ENCODE data around the gene DNAJC4. TPM values are rescaled to one million over a fixed set of nuclear protein-coding genes. Genes with fewer than 3 reads are reported as not detected.

DNAJC4 gene
- total RNA-seq, 1 experiment from 2014 or later = 24.2 TPM

GRCh38 chr11:64278576-64279190 lies 48.3 kb downstream of the DNAJC4 start:
- H3K27me3 Mint-ChIP-seq (ENCODE audit: low read depth) = no peaks in the 10 kb centered on the region; the same call in none of the 2 replicates
- Histone ChIP-seq H2BK5ac (ENCODE audit: insufficient read length, low read length) (no peak overlapping the region), H3K4ac (ENCODE audit: low read depth, low read length) (no peak overlapping the region), H2BK120ac (ENCODE audit: low read depth, low read length, poor library complexity, severe bottlenecking) (no peak overlapping the region), H3K27me3 (ENCODE audit: insufficient read depth, low read length) (no peaks in the 10 kb centered on the region), H3K56ac (ENCODE audit: insufficient read length, low read depth, low read length) (no peak overlapping the region), H3K23me2 (ENCODE audit: insufficient read length, low read depth, low read length, poor library complexity, severe bottlenecking) (no peaks in the 10 kb centered on the region), H2BK20ac (ENCODE audit: low read depth, low read length, poor library complexity, severe bottlenecking) (no peak overlapping the region), H2AFZ (ENCODE audit: low read length) (no peak overlapping the region), H3K14ac (ENCODE audit: insufficient read depth, low read length) (no peak overlapping the region), H3K9ac (ENCODE audit: extremely low read depth, insufficient read length, low read length) (no peak overlapping the region), H3K4me2 (ENCODE audit: insufficient read depth, insufficient read length, low read length) (no peak overlapping the region), H2AK5ac (ENCODE audit: insufficient read length, low read length) (no peak overlapping the region), H2BK15ac (ENCODE audit: low read depth, low read length) (no peak overlapping the region), H4K5ac (ENCODE audit: insufficient read length, low read depth, low read length) (no peak overlapping the region), H3K4me1 (ENCODE audit: insufficient read depth, low read length) (no peaks in the 10 kb centered on the region), H2BK12ac (ENCODE audit: insufficient read length, low read depth, low read length) (no peak overlapping the region), H3K23ac (ENCODE audit: insufficient read length, low read depth, low read length) (no peak overlapping the region), H3K27ac (ENCODE audit: insufficient read length, low read depth, low read length) (no peak overlapping the region), H4K8ac (replicated peaks; ENCODE audit: insufficient read length, low read depth, low read length) (no peak overlapping the region), H3T11ph (ENCODE audit: low read length) (no peak overlapping the region), H3K18ac (ENCODE audit: insufficient read length, low read depth, low read length) (no peak overlapping the region), H3K79me2 (ENCODE audit: insufficient read depth, low read length) (no peaks in the 10 kb centered on the region), H4K91ac (ENCODE audit: insufficient read length, low read depth, low read length) (no peak overlapping the region), H3K79me1 (ENCODE audit: insufficient read depth, low read depth, low read length, poor library complexity, severe bottlenecking) (no peaks in the 10 kb centered on the region), H3K9me3 (ENCODE audit: control insufficient read depth, low read depth, low read length) (no peaks in the 10 kb centered on the region), H4K20me1 (ENCODE audit: control insufficient read depth, insufficient read depth, insufficient read length) (no peaks in the 10 kb centered on the region)
- DNase-seq = no peak
- H3K9me3 Mint-ChIP-seq = no peaks in the 10 kb centered on the region
- TF ChIP-seq CTCF (conservative IDR thresholded peaks at IDR 0.05) = no peak
- no peak overlapping the region for H3K4me3 Mint-ChIP-seq
- H3K27ac Mint-ChIP-seq = peak overlapping the region in 1 of 3 experiments; percentile 62; a peak in 2 of 7 replicates
- no CpG with 5 or more reads among the region's 8 CpGs for WGBS (ENCODE audit: extremely low coverage, insufficient read length, low lambda C conversion rate)
- H3K4me1 Mint-ChIP-seq = peaks cover 6 to 10% of the 10 kb centered on the region in 2 experiments; a peak in 3 of 4 replicates
- H3K36me3 Mint-ChIP-seq (ENCODE audit: insufficient read depth in 1 of 3, low read depth in 3 of 3) = peaks cover 0 to 24% (median 22%) of the 10 kb centered on the region in 3 experiments; a peak in 5 of 7 replicates

All from H9 (cell line).